ENCODE results near the gene PAM.

DNA sequence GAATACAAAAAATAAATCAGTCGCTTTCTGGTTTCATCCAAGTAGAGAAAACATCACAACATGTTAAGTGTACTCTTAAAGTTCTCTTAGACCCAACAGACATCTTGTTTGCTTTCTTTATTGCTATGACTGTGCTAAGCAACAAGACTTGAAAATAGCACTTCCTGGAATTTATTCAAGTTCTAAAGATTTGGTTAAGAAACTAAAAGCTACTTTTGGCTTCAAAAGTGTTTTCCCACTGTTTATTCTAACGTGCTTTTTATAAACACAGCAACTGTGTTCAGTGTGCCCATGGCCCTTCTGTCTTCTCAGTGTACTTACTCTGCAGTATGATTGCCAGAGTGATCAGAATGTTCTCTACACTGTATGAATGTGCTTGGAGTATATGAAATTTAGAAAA, 255.1 kb downstream of the PAM start:
- no peak for TF ChIP-seq POLR2AphosphoS5 (IDR thresholded peaks at IDR 0.05; ENCODE audit: borderline replicate concordance, low read depth, low read length)
- TF ChIP-seq EZH2 (IDR thresholded peaks at IDR 0.05): no peak
